Esophagus squamous epithelium (tissue), 4 donors: ENCODE data around the gene PDE5A.

Source experiments
- CTCF ChIP-seq, 6 experiments: fragments of 450-650 bp in 4 of 6; fragments of 200-600 bp in 2 of 6; sonication (generic) in 2 of 6; IDR thresholded peaks; one replicate each; pipeline ENCODE4 v1.5.1; 2016 to 2019; ENCODE audit warnings: antibody characterized with exemption in 6 of 6, mild to moderate bottlenecking in 4 of 6, moderate library complexity in 4 of 6
- POLR2A ChIP-seq, 4 donors: fragments of 450-650 bp; IDR thresholded peaks; one replicate each; pipeline ENCODE4 v1.6.1; 2017; ENCODE audit warnings: antibody characterized with exemption in 4 of 4, mild to moderate bottlenecking in 4 of 4, moderate library complexity in 3 of 4

- no peak for TF ChIP-seq CTCF (IDR thresholded peaks at IDR 0.05)
- TF ChIP-seq POLR2A (IDR thresholded peaks at IDR 0.05), result no peak
Measured at GRCh38 chr4:119671205-119671604, 42.6 kb upstream of the PDE5A start.
